Measurements from ENCODE around the gene NOS3.

The NOS3 gene

DNA sequence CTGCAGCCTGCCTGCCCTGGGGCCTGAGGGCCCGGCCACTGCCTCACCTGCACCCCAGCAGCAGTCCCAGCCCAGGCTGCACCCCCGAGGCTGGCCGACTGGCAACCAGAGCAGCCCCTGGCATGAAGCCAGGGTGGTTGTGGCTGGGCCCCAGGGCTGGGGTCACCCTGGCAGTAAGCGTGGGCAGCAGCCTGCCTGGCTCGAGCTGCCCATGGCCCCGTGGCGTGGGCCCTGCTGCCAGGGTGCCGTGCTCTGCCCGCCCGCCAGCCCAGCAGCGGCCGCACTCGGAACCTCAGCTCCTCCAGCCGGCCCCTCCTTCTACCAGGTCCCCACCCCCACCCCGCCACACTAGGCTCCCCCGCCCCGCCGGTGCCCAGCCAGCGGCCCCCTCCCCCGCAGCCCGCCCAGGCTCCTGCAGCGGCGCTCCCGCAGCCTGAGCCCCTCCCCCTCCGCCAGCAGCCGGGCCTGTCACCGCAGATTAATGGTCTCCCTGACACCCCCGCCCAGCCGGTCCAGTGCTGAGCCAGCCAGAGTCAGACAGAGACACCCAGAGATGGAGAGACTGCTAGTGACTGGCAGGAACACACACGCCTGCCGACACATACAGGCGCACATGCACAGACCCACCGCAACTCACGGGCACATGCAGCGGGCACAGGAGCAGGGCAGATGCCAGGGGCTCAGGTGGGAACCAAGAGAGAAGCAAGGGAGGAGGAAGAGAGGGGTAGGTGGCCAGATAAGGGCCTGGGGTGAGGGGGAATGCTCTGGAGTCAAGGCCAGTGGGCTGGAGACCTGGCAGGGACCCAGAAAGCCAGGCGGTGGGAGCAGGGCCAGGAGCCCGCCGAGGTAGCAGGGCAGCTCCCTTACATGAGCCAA is 35.1 kb upstream of the NOS3 start:
- DNase-seq (ENCODE audit: low read depth, low spot score): no peak
- POLR2A ChIA-PET: no interaction called here
- TF ChIP-seq, protein P1, sequence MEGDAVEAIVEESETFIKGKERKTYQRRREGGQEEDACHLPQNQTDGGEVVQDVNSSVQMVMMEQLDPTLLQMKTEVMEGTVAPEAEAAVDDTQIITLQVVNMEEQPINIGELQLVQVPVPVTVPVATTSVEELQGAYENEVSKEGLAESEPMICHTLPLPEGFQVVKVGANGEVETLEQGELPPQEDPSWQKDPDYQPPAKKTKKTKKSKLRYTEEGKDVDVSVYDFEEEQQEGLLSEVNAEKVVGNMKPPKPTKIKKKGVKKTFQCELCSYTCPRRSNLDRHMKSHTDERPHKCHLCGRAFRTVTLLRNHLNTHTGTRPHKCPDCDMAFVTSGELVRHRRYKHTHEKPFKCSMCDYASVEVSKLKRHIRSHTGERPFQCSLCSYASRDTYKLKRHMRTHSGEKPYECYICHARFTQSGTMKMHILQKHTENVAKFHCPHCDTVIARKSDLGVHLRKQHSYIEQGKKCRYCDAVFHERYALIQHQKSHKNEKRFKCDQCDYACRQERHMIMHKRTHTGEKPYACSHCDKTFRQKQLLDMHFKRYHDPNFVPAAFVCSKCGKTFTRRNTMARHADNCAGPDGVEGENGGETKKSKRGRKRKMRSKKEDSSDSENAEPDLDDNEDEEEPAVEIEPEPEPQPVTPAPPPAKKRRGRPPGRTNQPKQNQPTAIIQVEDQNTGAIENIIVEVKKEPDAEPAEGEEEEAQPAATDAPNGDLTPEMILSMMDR (IDR thresholded peaks at IDR 0.05; ENCODE audit: insufficient read depth, low read length, missing control alignments): no peak
- CTCF ChIA-PET: interaction anchor here (2.6 kb wide), 1 partner anchor 30 kb away, joined by 8 read pairs; no protein-coding TSS in a partner anchor
- H3K4me3 ChIP-seq (ENCODE audit: low read depth, low read length): no peak overlapping the region

- CTCF ChIA-PET: interaction anchor here (2.6 kb wide), 1 partner anchor 29 kb away, joined by 8 read pairs; no protein-coding TSS in a partner anchor
- POLR2A ChIA-PET: no interaction called here
- no peak overlapping the region for H3K4me3 ChIP-seq (ENCODE audit: low read depth, low read length)
- DNase-seq (ENCODE audit: low read depth, low spot score): no peak
- TF ChIP-seq, protein P1 (IDR thresholded peaks at IDR 0.05; ENCODE audit: insufficient read depth, low read length, missing control alignments): no peak
Observed at GRCh38 chr7:150956395-150957132, 34.3 kb upstream of the NOS3 start.

- H3K4me3 ChIP-seq (ENCODE audit: low read depth, low read length): no peak overlapping the region
- CTCF ChIA-PET: no interaction called here
- DNase-seq (ENCODE audit: low read depth, low spot score): no peak
- POLR2A ChIA-PET: no interaction called here
- TF ChIP-seq, protein P1 (IDR thresholded peaks at IDR 0.05; ENCODE audit: insufficient read depth, low read length, missing control alignments): no peak
Observed at GRCh38 chr7:150957133-150958020, 33.4 kb upstream of the NOS3 start.

DNA sequence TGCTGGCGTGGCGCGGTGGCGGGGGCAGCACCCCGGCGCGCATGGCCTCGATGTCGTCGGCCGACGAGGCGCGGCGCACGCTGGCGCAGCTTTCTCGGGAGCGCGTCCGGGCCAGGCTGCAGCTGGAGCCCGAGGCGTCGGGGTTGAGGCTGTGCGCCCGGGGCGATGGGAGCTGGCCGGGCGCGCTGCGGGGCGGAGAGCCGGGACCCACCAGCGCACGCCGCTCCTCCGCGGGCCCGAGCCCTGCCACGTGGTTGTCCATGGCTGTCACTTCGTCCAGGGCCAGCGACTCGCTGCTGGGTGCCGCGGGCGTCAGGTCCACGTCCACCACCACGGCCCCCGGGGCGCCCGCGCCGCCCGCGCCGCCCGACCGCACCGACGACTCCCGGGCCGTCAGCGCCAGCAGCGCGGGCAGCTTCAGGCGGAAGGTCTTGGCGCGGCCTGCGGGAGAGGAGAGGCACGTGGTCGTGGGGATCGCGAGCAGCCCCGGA is 32.7 kb upstream of the NOS3 start:
- ChIA-PET CTCF (no interaction called here), POLR2A (no interaction called here)
- no peak overlapping the region for H3K4me3 ChIP-seq (ENCODE audit: low read depth, low read length)
- TF ChIP-seq, protein P1 (IDR thresholded peaks at IDR 0.05; ENCODE audit: insufficient read depth, low read length, missing control alignments): no peak
- DNase-seq (ENCODE audit: low read depth, low spot score): no peak

- no peak overlapping the region for H3K4me3 ChIP-seq (ENCODE audit: low read depth, low read length)
- ChIA-PET POLR2A (no interaction called here), CTCF (interaction anchor here (1.1 kb wide), 1 partner anchor 60 kb away, joined by 3 read pairs; no protein-coding TSS in a partner anchor)
- TF ChIP-seq, protein P1 (IDR thresholded peaks at IDR 0.05; ENCODE audit: insufficient read depth, low read length, missing control alignments): no peak
- DNase-seq (ENCODE audit: low read depth, low spot score): no peak
Observed at GRCh38 chr7:150958597-150958996, 32.2 kb upstream of the NOS3 start.
